ENCODE measurements around the gene THAP10. TPM values are rescaled to one million over a fixed set of nuclear protein-coding genes. Genes with fewer than 3 reads are reported as not detected.

Gene THAP10
- total RNA-seq, 1 experiment from 2014 or later = 2.5 TPM

- H3K79me2 ChIP-seq (ENCODE audit: insufficient read depth, low read length) = no peaks in the 10 kb centered on the region
- H3K79me1 ChIP-seq (ENCODE audit: insufficient read depth, low read depth, low read length, poor library complexity, severe bottlenecking) = no peaks in the 10 kb centered on the region
- H3K4ac ChIP-seq (ENCODE audit: low read depth, low read length) = no peak overlapping the region
- no peak overlapping the region for H3K9ac ChIP-seq (ENCODE audit: extremely low read depth, insufficient read length, low read length)
- no peak overlapping the region for H2AFZ ChIP-seq (ENCODE audit: low read length)
- H3K9me3 ChIP-seq (ENCODE audit: control insufficient read depth, low read depth, low read length) = no peaks in the 10 kb centered on the region
- H3K27ac Mint-ChIP-seq = no peak overlapping the region
- H3K27me3 ChIP-seq (ENCODE audit: insufficient read depth, low read length) = no peaks in the 10 kb centered on the region
- no peaks in the 10 kb centered on the region for H3K23me2 ChIP-seq (ENCODE audit: insufficient read length, low read depth, low read length, poor library complexity, severe bottlenecking)
- no peak overlapping the region for H2BK5ac ChIP-seq (ENCODE audit: insufficient read length, low read length)
- no peak overlapping the region for H2BK12ac ChIP-seq (ENCODE audit: insufficient read length, low read depth, low read length)
- no peak overlapping the region for H3K27ac ChIP-seq (ENCODE audit: insufficient read length, low read depth, low read length)
- WGBS (ENCODE audit: extremely low coverage, insufficient read length, low lambda C conversion rate) = no CpG with 5 or more reads among the region's 2 CpGs
- H4K5ac ChIP-seq (ENCODE audit: insufficient read length, low read depth, low read length) = no peak overlapping the region
- no peaks in the 10 kb centered on the region for H4K20me1 ChIP-seq (ENCODE audit: control insufficient read depth, insufficient read depth, insufficient read length)
- H3K4me3 Mint-ChIP-seq = no peak overlapping the region
- no peaks in the 10 kb centered on the region for H3K4me1 ChIP-seq (ENCODE audit: insufficient read depth, low read length)
- H2BK20ac ChIP-seq (ENCODE audit: low read depth, low read length, poor library complexity, severe bottlenecking) = no peak overlapping the region
- no peak overlapping the region for H3K56ac ChIP-seq (ENCODE audit: insufficient read length, low read depth, low read length)
- no peaks in the 10 kb centered on the region for H3K4me1 Mint-ChIP-seq
- no peaks in the 10 kb centered on the region for H3K9me3 Mint-ChIP-seq
- no peak overlapping the region for H3K23ac ChIP-seq (ENCODE audit: insufficient read length, low read depth, low read length)
- H3K27me3 Mint-ChIP-seq (ENCODE audit: low read depth) = no peaks in the 10 kb centered on the region
- no peak overlapping the region for H4K91ac ChIP-seq (ENCODE audit: insufficient read length, low read depth, low read length)
- H3K4me2 ChIP-seq (ENCODE audit: insufficient read depth, insufficient read length, low read length) = no peak overlapping the region
- no peaks in the 10 kb centered on the region for H3K36me3 Mint-ChIP-seq (ENCODE audit: insufficient read depth in 1 of 3, low read depth in 3 of 3)
- H3K18ac ChIP-seq (ENCODE audit: insufficient read length, low read depth, low read length) = no peak overlapping the region
- H2BK120ac ChIP-seq (ENCODE audit: low read depth, low read length, poor library complexity, severe bottlenecking) = no peak overlapping the region
- TF ChIP-seq, protein P1, sequence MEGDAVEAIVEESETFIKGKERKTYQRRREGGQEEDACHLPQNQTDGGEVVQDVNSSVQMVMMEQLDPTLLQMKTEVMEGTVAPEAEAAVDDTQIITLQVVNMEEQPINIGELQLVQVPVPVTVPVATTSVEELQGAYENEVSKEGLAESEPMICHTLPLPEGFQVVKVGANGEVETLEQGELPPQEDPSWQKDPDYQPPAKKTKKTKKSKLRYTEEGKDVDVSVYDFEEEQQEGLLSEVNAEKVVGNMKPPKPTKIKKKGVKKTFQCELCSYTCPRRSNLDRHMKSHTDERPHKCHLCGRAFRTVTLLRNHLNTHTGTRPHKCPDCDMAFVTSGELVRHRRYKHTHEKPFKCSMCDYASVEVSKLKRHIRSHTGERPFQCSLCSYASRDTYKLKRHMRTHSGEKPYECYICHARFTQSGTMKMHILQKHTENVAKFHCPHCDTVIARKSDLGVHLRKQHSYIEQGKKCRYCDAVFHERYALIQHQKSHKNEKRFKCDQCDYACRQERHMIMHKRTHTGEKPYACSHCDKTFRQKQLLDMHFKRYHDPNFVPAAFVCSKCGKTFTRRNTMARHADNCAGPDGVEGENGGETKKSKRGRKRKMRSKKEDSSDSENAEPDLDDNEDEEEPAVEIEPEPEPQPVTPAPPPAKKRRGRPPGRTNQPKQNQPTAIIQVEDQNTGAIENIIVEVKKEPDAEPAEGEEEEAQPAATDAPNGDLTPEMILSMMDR (conservative IDR thresholded peaks at IDR 0.05) = no peak
- no peak for DNase-seq
- H2BK15ac ChIP-seq (ENCODE audit: low read depth, low read length) = no peak overlapping the region
- H4K8ac ChIP-seq (replicated peaks; ENCODE audit: insufficient read length, low read depth, low read length) = no peak overlapping the region
- H2AK5ac ChIP-seq (ENCODE audit: insufficient read length, low read length) = no peak overlapping the region
- no peak overlapping the region for H3T11ph ChIP-seq (ENCODE audit: low read length)
- H3K14ac ChIP-seq (ENCODE audit: insufficient read depth, low read length) = no peak overlapping the region
Observed at GRCh38 chr15:70880781-70881180, 11.5 kb downstream of the THAP10 start.

All from H9 (cell line).